ENCODE measurements around the gene CDH13.

- TF ChIP-seq POLR2A (IDR thresholded peaks at IDR 0.05), result no peak
- no peak for TF ChIP-seq CTCF (IDR thresholded peaks at IDR 0.05 in 4 of 5, conservative IDR thresholded peaks at IDR 0.05 in 1 of 5)
Measured at GRCh38 chr16:83420206-83420760, 793.5 kb downstream of the CDH13 start.
